Anterior cingulate cortex (tissue), 58 donors: ENCODE data around the gene TEX13C.
"Not testable (repeated sequence)": the region's sequence is repeated elsewhere in the genome, so short reads cannot be mapped to it uniquely, and the experiment has no call there.

Experiments used
- DNase-seq, 58 donors: peaks; one replicate each; lab custom pipeline; 2025; lab: John Stamatoyannopoulos, UW

The TEX13C gene

GRCh38 chrX:125319646-125320521, at the start of gene TEX13C:
Gene TEX13C (plus strand): TSS chrX:125319871. CDS start chrX:125320120, 249 bp downstream.
- no peak for DNase-seq

- DNase-seq, result no peak
Observed at GRCh38 chrX:125287282-125287681, 32.4 kb upstream of the TEX13C start.

DNA sequence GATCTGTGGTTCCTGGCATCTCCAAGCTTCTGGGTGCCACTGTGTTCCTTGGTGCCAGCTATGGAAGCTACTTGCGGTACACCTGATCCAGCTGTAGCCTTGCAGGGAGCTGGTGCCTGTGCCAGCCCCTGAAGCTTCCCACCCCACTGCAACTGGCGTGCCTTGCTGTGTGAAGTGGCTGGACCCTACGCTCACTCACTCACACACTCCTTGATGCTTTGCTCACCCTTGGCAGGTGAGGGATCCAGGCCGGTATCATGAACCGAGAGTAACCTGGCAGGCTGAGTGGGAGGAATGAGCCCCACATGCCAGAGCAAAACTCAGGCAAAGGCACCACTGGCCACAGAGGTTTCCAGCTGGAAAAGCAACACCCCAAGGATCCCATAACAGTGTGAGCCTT, 31.3 kb upstream of the TEX13C start:
- no peak for DNase-seq

DNA sequence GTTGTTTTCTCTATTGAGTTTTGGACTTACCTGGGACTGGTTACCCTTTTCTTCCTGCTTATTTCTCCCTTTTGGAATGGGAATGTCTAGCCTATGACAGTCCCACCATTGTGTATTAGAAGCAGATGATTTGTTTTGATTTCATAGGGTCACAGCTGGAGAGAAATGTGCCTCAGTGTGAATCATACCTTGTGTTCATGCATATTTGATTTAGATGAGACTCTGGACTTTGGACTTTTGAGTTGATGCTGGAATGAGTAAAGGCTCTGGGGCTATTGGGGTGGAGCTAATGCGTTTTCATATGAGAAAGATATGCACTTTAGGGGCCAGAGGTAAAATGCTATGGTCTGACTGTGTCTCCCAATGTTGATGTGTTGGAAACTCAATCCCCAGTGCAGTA, 30.5 kb upstream of the TEX13C start:
- DNase-seq, result no peak

- DNase-seq, result no peak
Observed at GRCh38 chrX:125289920-125290319, 29.8 kb upstream of the TEX13C start.

DNA sequence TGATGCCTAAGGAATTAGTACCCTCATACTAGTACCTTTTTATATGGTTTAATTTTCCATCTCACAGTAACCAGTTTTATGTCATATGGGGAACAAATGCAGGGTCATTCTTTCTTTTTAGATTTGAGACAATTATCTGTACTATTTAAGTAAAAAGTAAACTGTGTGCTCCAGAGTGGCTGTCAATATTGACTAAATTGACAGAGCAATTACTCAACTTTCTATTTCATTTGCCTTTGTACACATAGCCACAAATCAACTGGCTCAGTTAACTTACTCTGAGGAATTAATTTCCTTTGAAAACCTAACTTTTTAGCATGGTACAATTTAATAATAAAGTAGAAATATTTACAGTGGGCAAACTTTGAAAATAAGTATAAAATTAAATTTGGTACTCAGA, 28.5 kb upstream of the TEX13C start:
- DNase-seq, result no peak

DNA sequence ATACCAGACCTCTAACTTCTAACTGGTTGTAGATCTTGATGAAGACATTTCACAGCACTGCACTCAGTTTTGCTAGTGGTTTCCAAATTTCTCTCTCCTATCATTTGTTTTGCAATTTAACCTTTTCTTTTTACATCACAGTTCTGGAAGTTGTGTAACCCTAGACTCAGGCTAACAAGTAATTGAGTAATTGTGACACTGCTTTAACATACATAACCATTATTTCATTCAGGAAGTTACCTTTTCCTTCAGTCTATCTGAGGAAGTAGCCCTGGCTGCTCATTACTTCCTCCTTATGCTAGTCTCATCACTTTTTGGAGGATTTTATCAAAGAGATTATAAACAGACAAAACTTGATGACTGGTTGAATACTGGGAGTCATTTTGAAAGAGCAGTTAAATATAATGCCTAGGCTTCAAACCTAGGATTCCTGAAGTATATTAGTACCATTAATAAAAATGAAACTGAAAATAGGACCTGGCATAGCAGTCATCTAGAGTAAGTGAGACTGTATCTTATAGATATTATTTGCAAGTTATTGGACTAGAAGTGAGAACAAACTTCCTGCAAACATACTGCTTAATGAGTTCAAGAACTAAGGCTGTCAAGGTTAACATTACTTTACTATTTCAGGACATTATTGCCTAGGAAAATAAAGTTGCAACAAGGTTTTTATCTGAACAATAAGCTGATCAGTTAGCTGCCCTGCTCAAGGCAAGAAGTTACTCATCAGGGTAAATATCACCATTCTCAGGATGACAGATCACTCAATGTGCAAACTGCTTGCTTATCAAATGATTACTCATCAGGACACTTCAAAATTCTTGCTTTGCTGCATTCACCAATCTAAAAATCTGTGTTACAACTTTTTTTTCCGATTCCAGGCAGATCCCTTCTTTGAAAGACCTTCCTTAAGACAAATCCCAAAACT, 25.6 kb upstream of the TEX13C start:
- DNase-seq, result no peak

- DNase-seq, result no peak
Observed at GRCh38 chrX:125295337-125295736, 24.3 kb upstream of the TEX13C start.

DNA sequence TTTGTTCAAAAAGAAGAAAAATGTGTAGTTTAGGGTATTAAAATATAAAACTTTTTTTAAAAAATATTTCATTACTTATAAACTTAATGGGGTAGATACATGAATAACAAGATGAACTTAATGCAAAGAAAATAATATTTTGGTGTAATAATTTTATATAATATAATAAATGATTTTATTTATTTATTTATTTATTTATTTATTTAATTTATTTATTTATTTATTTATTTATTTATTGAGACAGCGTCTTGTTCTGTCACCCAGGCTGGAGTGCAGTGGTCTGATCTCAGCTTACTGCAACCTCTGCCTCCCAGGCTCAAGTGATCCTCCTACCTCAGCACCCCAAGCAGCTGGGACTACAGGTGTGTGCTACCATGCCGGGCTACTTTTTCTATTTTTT, 20.8 kb upstream of the TEX13C start:
- DNase-seq, result no peak

- no peak for DNase-seq
Observed at GRCh38 chrX:125306335-125306866, 13.3 kb upstream of the TEX13C start.

DNA sequence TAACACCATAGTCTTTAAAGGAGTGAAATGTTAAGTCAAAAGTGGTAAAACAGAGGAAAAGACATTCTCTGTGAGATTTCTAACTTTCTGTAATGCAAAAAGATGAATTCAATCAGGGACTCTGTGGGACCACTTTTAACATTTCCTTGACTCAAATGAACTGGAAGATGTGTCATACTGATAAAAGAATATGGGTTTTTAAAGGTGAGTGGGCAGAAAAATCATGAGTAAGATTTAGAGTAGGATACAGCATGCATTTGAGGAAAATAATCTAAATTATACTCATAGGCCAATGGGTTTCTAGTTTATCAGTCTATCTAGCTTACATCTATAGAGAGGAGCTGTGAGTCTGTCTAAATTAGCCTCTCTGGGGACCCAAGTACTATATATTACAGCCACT, 11.0 kb upstream of the TEX13C start:
- no peak for DNase-seq

DNA sequence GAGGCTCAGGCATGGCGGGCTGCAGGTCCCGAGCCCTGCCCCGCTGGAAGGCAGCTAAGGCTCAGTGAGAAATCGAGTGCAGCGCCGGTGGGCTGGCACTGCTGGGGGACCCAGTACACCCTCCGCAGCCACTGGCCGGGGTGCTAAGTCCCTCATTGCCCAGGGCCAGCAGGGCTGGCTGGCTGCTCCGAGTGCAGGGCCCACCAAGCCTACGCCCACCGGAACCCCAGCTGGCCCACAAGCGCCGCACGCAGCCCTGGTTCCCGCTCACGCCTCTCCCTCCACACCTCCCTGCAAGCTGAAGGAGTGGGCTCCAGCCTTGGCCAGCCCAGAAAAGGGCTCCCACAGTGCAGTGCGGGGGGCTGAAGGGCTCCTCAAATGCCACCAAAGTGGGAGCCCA, 505 bp upstream of the TEX13C start:
- DNase-seq, result not testable (repeated sequence)

DNA sequence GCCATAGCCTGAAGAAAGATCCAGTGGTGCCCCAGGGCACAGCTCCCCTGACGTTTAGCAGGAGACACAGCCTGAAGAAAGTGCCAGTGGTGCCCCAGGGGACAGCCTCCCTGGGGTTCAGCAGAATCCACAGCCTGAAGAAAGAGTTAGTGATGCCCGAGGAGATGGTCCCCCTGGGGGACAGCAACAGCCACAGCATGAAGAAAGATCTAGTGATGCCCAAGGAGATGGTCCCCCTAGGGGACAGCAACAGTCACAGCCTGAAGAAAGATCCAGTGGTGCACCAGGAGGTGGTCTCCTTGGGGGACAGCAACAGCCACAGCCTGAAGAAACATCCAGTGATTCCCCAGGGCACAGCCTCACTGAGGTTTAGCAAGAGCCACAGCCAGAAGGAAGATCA, 2.8 kb downstream of the TEX13C start:
- DNase-seq, result no peak

DNA sequence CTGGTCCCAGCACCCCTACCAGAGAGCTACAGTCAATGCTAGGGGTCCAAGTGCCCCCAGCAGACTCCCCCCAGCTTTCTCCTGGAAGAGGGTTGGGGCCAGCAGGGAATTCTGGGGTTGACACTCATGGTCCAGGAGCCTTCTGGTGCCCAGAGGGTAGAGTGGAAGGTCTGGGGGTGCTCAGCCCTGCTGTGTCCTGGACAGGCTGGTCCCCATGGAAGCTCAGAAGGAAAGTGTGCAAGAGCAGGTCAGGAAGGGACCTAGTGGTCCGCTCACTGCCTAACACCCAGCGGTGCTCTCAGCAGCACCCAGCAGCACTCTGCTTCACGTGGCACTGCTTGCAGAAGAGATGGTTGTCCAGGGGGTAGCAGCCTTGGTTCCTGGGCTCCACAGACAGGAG, 6.9 kb downstream of the TEX13C start:
- no peak for DNase-seq

DNA sequence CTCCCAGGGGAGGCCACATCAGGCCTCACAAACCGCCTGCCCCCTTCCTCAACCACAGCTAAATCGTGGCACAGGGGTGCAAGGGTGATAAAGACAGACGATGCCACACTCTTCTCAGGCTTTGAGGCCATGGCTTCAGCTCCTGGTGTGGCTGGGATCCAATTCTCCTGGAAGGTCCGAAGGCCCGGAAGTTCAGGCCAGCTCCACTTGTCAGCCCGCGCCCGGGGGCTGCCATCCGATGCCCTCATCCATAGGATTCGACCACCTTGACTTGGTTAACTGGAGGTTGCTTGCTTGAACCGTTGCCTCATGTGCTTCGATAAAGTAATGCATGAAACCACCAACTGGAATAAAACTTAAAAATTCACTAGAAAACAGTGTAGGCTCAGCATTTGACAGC, 8.2 kb downstream of the TEX13C start:
- DNase-seq, result no peak

DNA sequence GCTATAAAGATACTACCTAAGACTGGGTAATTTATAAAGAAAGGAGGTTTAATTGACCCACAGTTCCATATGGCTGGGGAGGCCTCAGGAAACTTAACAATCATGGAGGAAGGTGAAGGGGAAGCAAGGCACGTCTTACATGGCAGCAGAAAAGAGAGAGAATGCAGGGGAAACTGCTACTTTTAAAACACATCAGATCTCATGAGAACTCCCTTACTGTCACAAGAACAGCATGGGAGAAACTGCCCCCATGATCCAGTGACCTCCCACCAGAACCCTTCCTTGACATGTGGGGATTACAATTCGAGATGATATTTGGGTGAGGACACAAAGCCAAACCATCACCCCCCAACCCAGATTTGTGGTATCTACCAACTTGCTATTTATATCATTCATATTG, 13.9 kb downstream of the TEX13C start:
- no peak for DNase-seq

DNA sequence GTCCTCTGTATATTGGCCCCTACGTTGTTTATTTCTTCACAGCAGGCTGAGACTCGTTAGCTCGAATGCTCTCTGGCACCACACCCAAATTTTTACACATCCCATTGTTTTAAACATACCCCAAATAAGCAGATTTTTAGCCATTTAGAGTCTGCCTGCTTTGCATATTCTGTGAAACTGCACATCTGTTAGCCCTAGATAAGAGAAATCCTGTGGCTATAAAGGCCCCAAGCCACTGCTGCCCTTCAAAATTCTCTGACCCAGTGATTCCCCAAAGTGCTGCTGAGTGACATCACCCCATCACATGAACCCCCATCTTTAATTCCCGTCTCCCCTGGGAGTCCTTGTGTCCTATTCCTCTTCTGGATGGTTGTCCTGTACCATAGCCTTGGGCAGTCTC, 20.8 kb downstream of the TEX13C start:
- no peak for DNase-seq

- no peak for DNase-seq
Observed at GRCh38 chrX:125374169-125374568, 54.5 kb downstream of the TEX13C start.
